Naive B cell (primary cell): Measurements from ENCODE around the gene PANK2. TPM values are rescaled to one million over a fixed set of nuclear protein-coding genes. Genes with fewer than 3 reads are reported as not detected.
A peak's percentile ranks its signal among the peaks of the same experiment; 100 is the strongest.
"Not testable (repeated sequence)": the region's sequence is repeated elsewhere in the genome, so short reads cannot be mapped to it uniquely, and the experiment has no call there.

ENCODE experiments used
- ATAC-seq, 2 donors: fragments of 150-1000 bp; cut with Tn5 transposase; 2 replicates each; pipeline ENCODE4 v1.10.0; 2021; ENCODE audit warnings: low read depth in 2 of 2, mild to moderate bottlenecking in 2 of 2, moderate library complexity in 2 of 2
- DNase-seq: peaks from one replicate; pipeline ENCODE4 v3.0.0; 2022
- H3K27ac Mint-ChIP-seq, 6 donors: one replicate each; pipeline ENCODE4 v1.8.0; 2020 to 2022; ENCODE audit warnings: mild to moderate bottlenecking in 6 of 6, mixed read lengths in 6 of 6, moderate library complexity in 5 of 6, inconsistent platforms in 2 of 6
- H3K27me3 Mint-ChIP-seq, 3 donors: one replicate each; pipeline ENCODE4 v1.8.0; 2021 to 2022; ENCODE audit warnings: mixed read lengths in 3 of 3, mild to moderate bottlenecking in 1 of 3
- H3K36me3 Mint-ChIP-seq, 2 donors: one replicate each; pipeline ENCODE4 v1.8.0; 2020 to 2022; ENCODE audit warnings: mixed read lengths in 2 of 2, inconsistent platforms in 1 of 2, mild to moderate bottlenecking in 1 of 2
- H3K4me1 Mint-ChIP-seq, 3 donors: one replicate each; pipeline ENCODE4 v1.8.0; 2020 to 2022; ENCODE audit warnings: mixed read lengths in 3 of 3, inconsistent platforms in 1 of 3, mild to moderate bottlenecking in 1 of 3, moderate library complexity in 1 of 3
- H3K4me3 Mint-ChIP-seq, 8 donors: one replicate each; pipeline ENCODE4 v1.8.0; 2020 to 2022; ENCODE audit warnings: mild to moderate bottlenecking in 8 of 8, mixed read lengths in 8 of 8, moderate library complexity in 8 of 8, inconsistent platforms in 2 of 8
- H3K9me3 Mint-ChIP-seq, 7 donors: one replicate each; pipeline ENCODE4 v1.8.0; 2020 to 2022; ENCODE audit warnings: mixed read lengths in 7 of 7, mild to moderate bottlenecking in 5 of 7, inconsistent platforms in 2 of 7, moderate library complexity in 1 of 7
- polyA plus RNA-seq, 6 donors: library from polyadenylated mRNA; unstranded; fragments of 300-500 nt; fragmentation: Illumina TruSeq; gene quantifications; one replicate each; pipeline ENCODE4 v1.2.3, GENCODE V29; 2021; ENCODE audit warnings: low read depth in 6 of 6

PANK2 gene
- polyA plus RNA-seq, 6 donors from 2014 or later = 34.8 to 57.7 (median 45.9) TPM

- Mint-ChIP-seq H3K4me1 (peaks cover 14 to 34% (median 22%) of the 10 kb centered on the region in 3 donors), H3K27ac (peak overlapping the region in 1 of 6 donors; percentile 24), H3K27me3 (no peaks in the 10 kb centered on the region), H3K36me3 (no peaks in the 10 kb centered on the region), H3K9me3 (no peaks in the 10 kb centered on the region), H3K4me3 (no peak overlapping the region)
- ATAC-seq = no peak
- DNase-seq = no peak
Observed at GRCh38 chr20:3875378-3875974, 13.7 kb upstream of the PANK2 start.

GRCh38 chr20:3876000-3876399, 13.2 kb upstream of the PANK2 start:
- no peak for DNase-seq
- ATAC-seq = no peak
- H3K27ac Mint-ChIP-seq = no peak overlapping the region
- H3K4me3 Mint-ChIP-seq = no peak overlapping the region
- H3K27me3 Mint-ChIP-seq = no peaks in the 10 kb centered on the region
- H3K36me3 Mint-ChIP-seq = no peaks in the 10 kb centered on the region
- peaks cover 10 to 34% (median 18%) of the 10 kb centered on the region in 3 donors for H3K4me1 Mint-ChIP-seq
- H3K9me3 Mint-ChIP-seq = no peaks in the 10 kb centered on the region

- peak overlapping the region in 1 of 8 donors; percentile 21 for H3K4me3 Mint-ChIP-seq
- H3K27ac Mint-ChIP-seq = peak overlapping the region in 1 of 6 donors; percentile 57
- no peak for DNase-seq
- no peaks in the 10 kb centered on the region for H3K9me3 Mint-ChIP-seq
- no peaks in the 10 kb centered on the region for H3K36me3 Mint-ChIP-seq
- peaks cover 9 to 36% (median 18%) of the 10 kb centered on the region in 3 donors for H3K4me1 Mint-ChIP-seq
- ATAC-seq = no peak
- no peaks in the 10 kb centered on the region for H3K27me3 Mint-ChIP-seq
Observed at GRCh38 chr20:3876676-3877075, 12.5 kb upstream of the PANK2 start.

GRCh38 chr20:3878921-3879274, 10.3 kb upstream of the PANK2 start:
- H3K4me3 Mint-ChIP-seq, DNase-seq, H3K9me3 Mint-ChIP-seq, ATAC-seq, H3K27me3 Mint-ChIP-seq, H3K36me3 Mint-ChIP-seq: not testable (repeated sequence)
- Mint-ChIP-seq H3K4me1 (peaks cover 0 to 15% (median 8%) of the 10 kb centered on the region in 3 donors), H3K27ac (peak overlapping the region in 1 of 6 donors; percentile 58)

GRCh38 chr20:3885715-3886114, 3.5 kb upstream of the PANK2 start:
- no peak for ATAC-seq
- Mint-ChIP-seq H3K9me3 (no peaks in the 10 kb centered on the region), H3K27me3 (no peaks in the 10 kb centered on the region), H3K36me3 (peaks cover 5 to 7% of the 10 kb centered on the region in 2 donors), H3K27ac (peak overlapping the region in 3 of 6 donors; percentile 6 to 33 (median 24)), H3K4me3 (peak overlapping the region in 1 of 8 donors; percentile 60), H3K4me1 (peaks cover 29 to 40% (median 30%) of the 10 kb centered on the region in 3 donors)
- DNase-seq = no peak

- Mint-ChIP-seq H3K4me3 (peak overlapping the region; percentile 90 to 100 (median 96)), H3K4me1 (peaks cover 46 to 61% (median 52%) of the 10 kb centered on the region in 3 donors)
Observed at GRCh38 chr20:3887876-3888620, 1.1 kb upstream of the PANK2 start.

GRCh38 chr20:3889489-3890397, 556 bp downstream of the PANK2 start:
- DNase-seq (peak; percentile 31), ATAC-seq (peak in 1 of 2 donors; percentile 3)
- Mint-ChIP-seq H3K9me3 (peaks cover 0 to 2% (median 0%) of the 10 kb centered on the region in 7 donors), H3K36me3 (peaks cover 5 to 7% of the 10 kb centered on the region in 2 donors), H3K27me3 (no peaks in the 10 kb centered on the region), H3K4me1 (peaks cover 53 to 73% (median 61%) of the 10 kb centered on the region in 3 donors), H3K27ac (peak overlapping the region; percentile 94 to 100 (median 98)), H3K4me3 (peak overlapping the region; percentile 97 to 100 (median 99))

More at GRCh38 chr20:3887876-3888620, 1.1 kb upstream of the PANK2 start:
- Mint-ChIP-seq H3K36me3 (peaks cover 5 to 7% of the 10 kb centered on the region in 2 donors), H3K27ac (peak overlapping the region; percentile 92 to 100 (median 94)), H3K27me3 (no peaks in the 10 kb centered on the region), H3K9me3 (no peaks in the 10 kb centered on the region)
- ATAC-seq (no peak), DNase-seq (no peak)

- Mint-ChIP-seq H3K27me3 (no peaks in the 10 kb centered on the region), H3K4me1 (peaks cover 55 to 75% (median 63%) of the 10 kb centered on the region in 3 donors), H3K27ac (peak overlapping the region; percentile 94 to 100 (median 98)), H3K36me3 (peaks cover 5 to 7% of the 10 kb centered on the region in 2 donors), H3K4me3 (peak overlapping the region; percentile 97 to 100 (median 99)), H3K9me3 (peaks cover 0 to 2% (median 0%) of the 10 kb centered on the region in 7 donors)
- DNase-seq = no peak
- ATAC-seq = no peak
Observed at GRCh38 chr20:3890398-3890751, 1.2 kb downstream of the PANK2 start.

GRCh38 chr20:3890999-3891929, 2.1 kb downstream of the PANK2 start:
- ATAC-seq (no peak), DNase-seq (no peak)
- H3K4me3 Mint-ChIP-seq = peak overlapping the region; percentile 78 to 100 (median 98)
- H3K9me3 Mint-ChIP-seq = peaks cover 0 to 2% (median 0%) of the 10 kb centered on the region in 7 donors
- peaks cover 5 to 7% of the 10 kb centered on the region in 2 donors for H3K36me3 Mint-ChIP-seq
- H3K27ac Mint-ChIP-seq = peak overlapping the region; percentile 44 to 100 (median 98)
- no peaks in the 10 kb centered on the region for H3K27me3 Mint-ChIP-seq
- H3K4me1 Mint-ChIP-seq = peaks cover 55 to 76% (median 65%) of the 10 kb centered on the region in 3 donors

- Mint-ChIP-seq H3K4me1 (peaks cover 46 to 87% (median 67%) of the 10 kb centered on the region in 3 donors), H3K27ac (no peak overlapping the region), H3K27me3 (no peaks in the 10 kb centered on the region), H3K4me3 (no peak overlapping the region), H3K9me3 (peaks cover 0 to 2% (median 0%) of the 10 kb centered on the region in 7 donors), H3K36me3 (peaks cover 5 to 12% of the 10 kb centered on the region in 2 donors)
- DNase-seq (no peak), ATAC-seq (no peak)
Observed at GRCh38 chr20:3894796-3895195, 5.6 kb downstream of the PANK2 start.

GRCh38 chr20:3896302-3896701, 7.1 kb downstream of the PANK2 start:
- H3K36me3 Mint-ChIP-seq = peaks cover 0 to 6% of the 10 kb centered on the region in 2 donors
- peak overlapping the region in 1 of 8 donors; percentile 51 for H3K4me3 Mint-ChIP-seq
- peak overlapping the region in 1 of 6 donors; percentile 83 for H3K27ac Mint-ChIP-seq
- H3K27me3 Mint-ChIP-seq = no peaks in the 10 kb centered on the region
- peaks cover 44 to 84% (median 66%) of the 10 kb centered on the region in 3 donors for H3K4me1 Mint-ChIP-seq
- ATAC-seq = no peak
- DNase-seq = no peak
- peaks cover 0 to 2% (median 0%) of the 10 kb centered on the region in 7 donors for H3K9me3 Mint-ChIP-seq
